ENCODE data around the gene SQSTM1. TPM values are rescaled to one million over a fixed set of nuclear protein-coding genes. Genes with fewer than 3 reads are reported as not detected.
A peak's percentile ranks its signal among the peaks of the same experiment; 100 is the strongest.

The SQSTM1 gene
- polyA plus RNA-seq, 1 donor from 2014 or later: 225 TPM

- Mint-ChIP-seq H3K27ac (peak overlapping the region in 1 of 3 donors; percentile 60), H3K9me3 (no peaks in the 10 kb centered on the region), H3K4me1 (peaks cover 0 to 5% (median 3%) of the 10 kb centered on the region in 3 donors), H3K36me3 (no peaks in the 10 kb centered on the region), H3K27me3 (no peaks in the 10 kb centered on the region), H3K4me3 (peak overlapping the region in 1 of 4 donors; percentile 35)
These were observed 8.4 kb upstream of the SQSTM1 start for GRCh38 chr5:179812135-179812825.

- Mint-ChIP-seq H3K27me3 (no peaks in the 10 kb centered on the region), H3K36me3 (no peaks in the 10 kb centered on the region), H3K4me1 (peaks cover 4 to 6% (median 5%) of the 10 kb centered on the region in 3 donors), H3K4me3 (peak overlapping the region in 1 of 4 donors; percentile 35), H3K9me3 (no peaks in the 10 kb centered on the region), H3K27ac (peak overlapping the region in 1 of 3 donors; percentile 60)
These were observed 7.6 kb upstream of the SQSTM1 start for GRCh38 chr5:179812997-179813607.

DNA sequence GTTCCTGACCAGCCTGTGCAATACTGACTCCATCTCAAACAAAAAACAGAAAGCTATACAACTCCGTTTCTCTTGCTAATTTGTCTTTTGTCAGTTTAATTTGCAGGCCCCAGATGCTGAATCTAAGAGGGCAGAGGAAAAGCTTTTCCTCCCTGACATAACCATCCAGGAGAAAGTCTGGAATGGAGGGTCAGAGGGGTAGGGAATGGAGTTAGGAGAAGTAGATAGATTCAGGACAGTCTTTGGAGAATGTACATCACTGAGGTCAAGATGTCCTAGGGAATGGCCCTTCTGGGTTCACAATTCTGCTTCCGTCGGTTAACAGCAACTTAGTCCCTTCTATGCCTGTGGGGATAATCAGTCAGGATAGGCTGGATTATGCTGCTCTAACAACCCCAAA, 6.6 kb upstream of the SQSTM1 start:
- peaks cover 6 to 10% (median 9%) of the 10 kb centered on the region in 3 donors for H3K4me1 Mint-ChIP-seq
- no peaks in the 10 kb centered on the region for H3K27me3 Mint-ChIP-seq
- H3K9me3 Mint-ChIP-seq: no peaks in the 10 kb centered on the region
- no peaks in the 10 kb centered on the region for H3K36me3 Mint-ChIP-seq
- peak overlapping the region in 2 of 4 donors; percentile 65 to 82 for H3K4me3 Mint-ChIP-seq
- peak overlapping the region in 1 of 3 donors; percentile 84 for H3K27ac Mint-ChIP-seq

DNA sequence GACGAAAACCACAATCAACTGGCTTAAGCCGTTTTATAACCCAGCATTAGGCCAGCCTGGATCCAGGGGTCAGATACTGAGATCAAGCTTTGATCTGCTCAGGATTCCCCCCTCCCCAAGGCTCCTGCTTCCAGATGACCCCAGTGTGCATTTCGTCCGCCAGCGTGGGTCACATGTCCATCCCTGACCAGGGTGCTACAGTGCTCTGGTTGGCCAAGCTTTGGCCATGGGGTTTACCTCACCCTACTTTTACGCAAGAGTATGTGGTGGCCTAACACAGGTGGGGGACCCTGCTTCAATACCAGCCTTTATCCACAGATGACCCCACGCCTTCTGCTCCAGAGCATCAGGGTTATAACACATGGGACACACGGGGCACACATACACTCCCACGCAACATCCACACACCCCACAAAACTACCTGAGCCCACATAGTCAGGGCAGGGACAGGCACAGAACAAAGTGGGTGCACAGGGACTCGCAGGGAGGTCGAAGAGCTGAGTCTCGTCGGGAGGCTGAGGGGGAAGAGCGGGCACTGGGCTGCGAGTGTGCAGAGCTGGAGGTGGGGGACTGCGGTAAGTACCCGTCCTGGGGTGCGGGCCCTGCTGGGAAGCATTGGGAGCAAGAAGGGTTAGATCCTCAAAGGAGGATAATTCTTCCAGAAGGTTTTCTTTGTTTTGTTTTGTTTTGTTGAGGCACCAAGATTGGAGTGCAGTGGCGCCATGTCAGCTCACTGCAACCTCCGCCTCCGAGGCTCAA, 5.0 kb upstream of the SQSTM1 start:
- H3K4me1 Mint-ChIP-seq: peaks cover 6 to 16% (median 14%) of the 10 kb centered on the region in 3 donors
- H3K9me3 Mint-ChIP-seq: no peaks in the 10 kb centered on the region
- no peaks in the 10 kb centered on the region for H3K27me3 Mint-ChIP-seq
- peak overlapping the region in 1 of 3 donors; percentile 67 for H3K27ac Mint-ChIP-seq
- peak overlapping the region in 3 of 4 donors; percentile 27 to 82 (median 71) for H3K4me3 Mint-ChIP-seq
- no peaks in the 10 kb centered on the region for H3K36me3 Mint-ChIP-seq

- Mint-ChIP-seq H3K27me3 (no peaks in the 10 kb centered on the region), H3K4me3 (peak overlapping the region in 3 of 4 donors; percentile 57 to 71 (median 68)), H3K36me3 (no peaks in the 10 kb centered on the region), H3K27ac (peak overlapping the region in 1 of 3 donors; percentile 76), H3K9me3 (no peaks in the 10 kb centered on the region), H3K4me1 (peaks cover 6 to 16% (median 14%) of the 10 kb centered on the region in 3 donors)
These were observed 4.3 kb upstream of the SQSTM1 start for GRCh38 chr5:179816401-179816795.

DNA sequence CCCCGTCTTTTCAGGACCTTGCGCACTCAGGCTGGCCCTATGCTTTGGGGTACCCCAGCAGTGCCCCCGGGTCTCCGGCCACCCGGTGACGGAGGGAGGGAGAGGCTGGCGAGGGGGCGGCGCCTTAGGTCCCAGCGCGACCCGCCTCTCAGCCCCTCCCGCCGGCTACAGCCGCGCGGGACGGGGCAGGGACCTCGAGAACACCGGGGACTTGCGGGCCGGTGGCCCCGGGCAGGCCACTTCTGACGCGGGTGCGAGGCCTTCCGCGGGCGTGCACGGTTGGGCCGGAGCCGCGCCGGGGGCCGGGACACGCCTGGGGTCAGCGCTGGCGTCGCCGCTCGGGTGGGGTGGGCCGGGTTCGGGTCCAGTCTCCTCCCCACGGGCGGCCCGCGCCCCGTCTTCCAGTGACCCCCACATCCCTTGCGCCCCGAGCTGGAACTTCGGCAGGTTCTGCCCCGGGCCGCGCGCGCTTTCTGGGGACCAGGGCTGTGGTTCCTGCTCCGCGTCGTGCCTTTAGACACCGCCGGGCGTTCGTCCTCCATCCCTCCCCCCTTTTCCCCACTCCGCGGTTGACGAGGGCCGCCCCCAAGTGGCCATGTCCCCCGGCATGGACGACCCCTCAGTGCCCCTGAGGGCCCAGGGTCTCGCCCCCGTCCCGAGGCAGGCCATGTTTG, 3.8 kb upstream of the SQSTM1 start:
- H3K27ac Mint-ChIP-seq: peak overlapping the region in 2 of 3 donors; percentile 100
- peaks cover 7 to 18% (median 17%) of the 10 kb centered on the region in 3 donors for H3K4me1 Mint-ChIP-seq
- no peaks in the 10 kb centered on the region for H3K36me3 Mint-ChIP-seq
- no peaks in the 10 kb centered on the region for H3K27me3 Mint-ChIP-seq
- peak overlapping the region; percentile 30 to 94 (median 72) for H3K4me3 Mint-ChIP-seq
- H3K9me3 Mint-ChIP-seq: no peaks in the 10 kb centered on the region

DNA sequence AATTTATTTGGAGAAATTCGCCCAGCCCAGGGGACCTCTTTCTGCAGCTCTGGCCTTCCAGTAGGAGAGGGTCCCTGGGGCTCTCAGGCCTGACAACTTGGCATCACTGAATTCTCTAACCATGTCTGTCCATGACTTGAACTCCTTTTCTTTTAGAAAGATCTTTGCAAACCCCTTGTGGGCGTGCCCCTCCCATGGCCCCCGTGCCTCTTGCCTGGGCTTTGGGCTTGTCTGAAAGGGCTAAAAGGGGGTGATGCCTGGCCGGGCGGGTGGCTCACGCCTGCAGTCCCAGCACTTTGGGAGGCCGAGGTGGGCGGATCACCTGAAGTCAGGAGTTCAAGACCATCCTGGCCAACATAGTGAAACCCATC, 3.2 kb upstream of the SQSTM1 start:
- Mint-ChIP-seq H3K9me3 (no peaks in the 10 kb centered on the region), H3K4me3 (peak overlapping the region; percentile 30 to 94 (median 68))

GRCh38 chr5:179817890-179818745, 2.6 kb upstream of the SQSTM1 start:
- peaks cover 13 to 27% (median 19%) of the 10 kb centered on the region in 3 donors for H3K4me1 Mint-ChIP-seq
- H3K4me3 Mint-ChIP-seq: peak overlapping the region; percentile 80 to 95 (median 94)
- H3K27me3 Mint-ChIP-seq: no peaks in the 10 kb centered on the region
- no peaks in the 10 kb centered on the region for H3K9me3 Mint-ChIP-seq
- H3K27ac Mint-ChIP-seq: peak overlapping the region; percentile 97 to 100 (median 100)
- H3K36me3 Mint-ChIP-seq: no peaks in the 10 kb centered on the region

More for the DNA sequence above, 3.2 kb upstream of the SQSTM1 start:
- Mint-ChIP-seq H3K27ac (peak overlapping the region; percentile 97 to 100 (median 100)), H3K36me3 (no peaks in the 10 kb centered on the region), H3K27me3 (no peaks in the 10 kb centered on the region), H3K4me1 (peaks cover 12 to 22% (median 19%) of the 10 kb centered on the region in 3 donors)

DNA sequence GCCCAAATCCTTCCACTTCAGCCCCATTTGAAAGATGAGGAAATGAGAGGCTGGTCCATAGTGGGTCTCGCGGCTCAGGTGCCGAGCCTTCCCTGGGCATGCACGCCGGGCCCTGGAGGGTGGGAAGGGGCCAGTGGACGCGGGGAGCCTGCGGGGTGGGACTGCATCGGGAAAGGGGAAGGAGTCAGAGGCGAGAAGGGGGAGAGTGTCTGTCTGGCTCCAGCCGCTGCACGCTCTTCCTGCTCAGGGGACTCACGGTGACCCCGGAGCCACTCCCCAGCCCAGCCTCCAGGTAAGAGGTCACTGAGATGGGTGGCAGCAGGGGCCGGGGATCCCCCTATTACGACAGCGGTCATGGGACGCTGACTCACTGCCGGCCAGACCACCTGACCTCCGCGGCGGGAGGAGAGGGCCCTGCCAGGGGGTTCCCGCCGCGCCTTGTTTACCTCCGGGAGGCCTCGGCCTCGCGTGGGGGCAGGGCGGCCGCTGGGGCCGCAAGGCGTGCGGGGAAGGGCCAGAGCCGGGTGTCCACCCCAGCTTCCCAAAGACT, 1.9 kb upstream of the SQSTM1 start:
- Mint-ChIP-seq H3K27me3 (no peaks in the 10 kb centered on the region), H3K9me3 (no peaks in the 10 kb centered on the region), H3K27ac (peak overlapping the region; percentile 97 to 100 (median 100)), H3K4me1 (peaks cover 13 to 29% (median 19%) of the 10 kb centered on the region in 3 donors), H3K4me3 (peak overlapping the region; percentile 80 to 95 (median 94)), H3K36me3 (no peaks in the 10 kb centered on the region)

GRCh38 chr5:179819296-179820126, 1.2 kb upstream of the SQSTM1 start:
- no peaks in the 10 kb centered on the region for H3K9me3 Mint-ChIP-seq
- H3K27ac Mint-ChIP-seq: peak overlapping the region; percentile 97 to 100 (median 100)
- peaks cover 13 to 30% (median 17%) of the 10 kb centered on the region in 3 donors for H3K4me1 Mint-ChIP-seq
- peak overlapping the region; percentile 75 to 94 (median 90) for H3K4me3 Mint-ChIP-seq
- H3K36me3 Mint-ChIP-seq: no peaks in the 10 kb centered on the region
- H3K27me3 Mint-ChIP-seq: no peaks in the 10 kb centered on the region

- Mint-ChIP-seq H3K27ac (peak overlapping the region; percentile 97 to 100 (median 100)), H3K27me3 (no peaks in the 10 kb centered on the region), H3K4me3 (peak overlapping the region; percentile 75 to 94 (median 90)), H3K9me3 (no peaks in the 10 kb centered on the region), H3K36me3 (no peaks in the 10 kb centered on the region), H3K4me1 (peaks cover 13 to 33% (median 15%) of the 10 kb centered on the region in 3 donors)
These were observed 600 bp upstream of the SQSTM1 start for GRCh38 chr5:179820127-179820482.

- no peaks in the 10 kb centered on the region for H3K27me3 Mint-ChIP-seq
- no peaks in the 10 kb centered on the region for H3K9me3 Mint-ChIP-seq
- H3K27ac Mint-ChIP-seq: peak overlapping the region; percentile 99 to 100 (median 100)
- H3K36me3 Mint-ChIP-seq: no peaks in the 10 kb centered on the region
- H3K4me1 Mint-ChIP-seq: peaks cover 13 to 30% (median 18%) of the 10 kb centered on the region in 3 donors
- H3K4me3 Mint-ChIP-seq: peak overlapping the region; percentile 96 to 99 (median 97)
These were observed 773 bp downstream of the SQSTM1 start for GRCh38 chr5:179821298-179822058.

Data from IgD-negative memory B cell (primary cell).